Mesenteric fat pad (tissue), 1 donor: ENCODE results near the gene PPIP5K1. TPM values are rescaled to one million over a fixed set of nuclear protein-coding genes. Genes with fewer than 3 reads are reported as not detected.

ENCODE experiments used
- DNase-seq: peaks from one replicate; pipeline ENCODE4 v3.0.0-alpha.2; 2020; ENCODE audit warnings: low spot score
- total RNA-seq: library from RNA; stranded (reverse); fragmentation: NEBNext Ultra II Directional; extraction: Animal tissue kit (Norgen Biotek cat#: 25700); gene quantifications from one replicate; pipeline ENCODE4 v1.2.1, GENCODE V29; 2021
- donor health status: DM: yes; HTN: yes; CAD: no.

The PPIP5K1 gene
- total RNA-seq, 1 donor from 2014 or later, result 63.5 TPM

GRCh38 chr15:43518197-43518761 is 71.7 kb downstream of the PPIP5K1 start:
- peak; percentile 77 for DNase-seq

- DNase-seq, result peak; percentile 88
Measured at GRCh38 chr15:43517354-43518196, 72.4 kb downstream of the PPIP5K1 start, which contains the start of gene MAP1A. TSS of gene MAP1A (plus strand) at chr15:43517608. CDS start at chr15:43521474, 3,866 bp downstream.

- DNase-seq, result peak; percentile 49
Measured at GRCh38 chr15:43516801-43517353, 73.1 kb downstream of the PPIP5K1 start.

- DNase-seq, result peak; percentile 86
Measured at GRCh38 chr15:43516185-43516584, 73.8 kb downstream of the PPIP5K1 start.

GRCh38 chr15:43515741-43516140 is 74.3 kb downstream of the PPIP5K1 start:
- DNase-seq, result no peak

GRCh38 chr15:43514241-43515057 is 75.6 kb downstream of the PPIP5K1 start:
- no peak for DNase-seq

GRCh38 chr15:43513550-43513949 is 76.5 kb downstream of the PPIP5K1 start:
- DNase-seq, result no peak

GRCh38 chr15:43511012-43511885 is 78.8 kb downstream of the PPIP5K1 start:
- no peak for DNase-seq

GRCh38 chr15:43510200-43511011 is 79.6 kb downstream of the PPIP5K1 start:
- peak; percentile 99 for DNase-seq

GRCh38 chr15:43509660-43510199 is 80.3 kb downstream of the PPIP5K1 start:
- DNase-seq, result no peak

- no peak for DNase-seq
Measured at GRCh38 chr15:43508991-43509659, 80.9 kb downstream of the PPIP5K1 start.

- DNase-seq, result no peak
Measured at GRCh38 chr15:43508421-43508820, 81.6 kb downstream of the PPIP5K1 start.

- DNase-seq, result no peak
Measured at GRCh38 chr15:43505738-43506137, 84.3 kb downstream of the PPIP5K1 start.

GRCh38 chr15:43499635-43500034 is 90.4 kb downstream of the PPIP5K1 start:
- DNase-seq, result no peak

GRCh38 chr15:43498990-43499389 is 91.0 kb downstream of the PPIP5K1 start:
- no peak for DNase-seq

- no peak for DNase-seq
Measured at GRCh38 chr15:43493703-43494472, 96.1 kb downstream of the PPIP5K1 start.

- DNase-seq, result peak; percentile 99
Measured at GRCh38 chr15:43492673-43493601, 97.1 kb downstream of the PPIP5K1 start, which contains the start of gene TP53BP1. TSS of gene TP53BP1 (minus strand) at chr15:43493156. CDS start at chr15:43493043, 113 bp downstream.
